IMR-90 (cell line): ENCODE measurements around the gene PTPRO. TPM values are rescaled to one million over a fixed set of nuclear protein-coding genes. Genes with fewer than 3 reads are reported as not detected.

ENCODE experiments used
- ATAC-seq: fragments of 200-7000 bp; cut with Tn5 transposase; 2 replicates; pipeline ENCODE4 v1.9.1; 2020; ENCODE audit warnings: low read depth, mild to moderate bottlenecking, moderate library complexity
- BruUV-seq: library from RNA; stranded (reverse); fragments of 400-500 nt; replicated peaks from 2 replicates; lab custom pipeline; 2021; lab: Mats Ljungman, UMichigan
- CTCF ChIA-PET: fragments of 300-600 bp; formaldehyde crosslinking; extraction: SDS; loops from one replicate; lab custom pipeline; 2021; ENCODE audit warnings: antibody characterized with exemption; lab: Yijun Ruan, JAX
- POLR2A ChIA-PET: fragments of 300-600 bp; sonication (Branson Sonifier 250); formaldehyde crosslinking; loops from one replicate; lab custom pipeline; 2022; ENCODE audit warnings: antibody characterized with exemption; ENCODE audit not compliant: unreplicated experiment; lab: Charles Lee
- DNase-seq: peaks from one replicate; pipeline ENCODE4 v3.0.0; 2013
- H2AFZ ChIP-seq: replicated peaks from 2 replicates; pipeline ENCODE3; 2013; ENCODE audit warnings: low read length, mild to moderate bottlenecking; ENCODE audit not compliant: poor library complexity
- H2AK5ac ChIP-seq: 2 replicates; pipeline ENCODE4 v1.6.1; 2013; ENCODE audit warnings: low read depth, low read length, inconsistent platforms
- H2AK9ac ChIP-seq: replicated peaks from 2 replicates; pipeline ENCODE3; 2013; ENCODE audit warnings: mild to moderate bottlenecking, low read depth, low read length, moderate library complexity; ENCODE audit not compliant: poor library complexity
- H2BK120ac ChIP-seq: 2 replicates; pipeline ENCODE4 v1.6.1; 2013; ENCODE audit warnings: low read depth, low read length, inconsistent platforms
- H2BK15ac ChIP-seq: 3 replicates; pipeline ENCODE4 v1.6.1; 2013; ENCODE audit warnings: low read depth, low read length, inconsistent platforms
- H2BK20ac ChIP-seq: 2 replicates; pipeline ENCODE4 v1.6.1; 2013; ENCODE audit warnings: low read depth, mild to moderate bottlenecking, inconsistent platforms, low read length, moderate library complexity
- H2BK5ac ChIP-seq: 2 replicates; pipeline ENCODE4 v1.6.1; 2013; ENCODE audit warnings: mild to moderate bottlenecking, low read depth, low read length, inconsistent platforms; ENCODE audit not compliant: poor library complexity, severe bottlenecking
- H3K14ac ChIP-seq: replicated peaks from 2 replicates; pipeline ENCODE4 v1.6.1; 2013; ENCODE audit warnings: low read depth, low read length, inconsistent platforms
- H3K18ac ChIP-seq: 2 replicates; pipeline ENCODE4 v1.6.1; 2013; ENCODE audit warnings: low read depth, low read length, control low read depth
- H3K23ac ChIP-seq: 2 replicates; pipeline ENCODE4 v1.6.1; 2013; ENCODE audit warnings: low read depth, low read length, inconsistent platforms
- H3K27ac ChIP-seq: 2 replicates; pipeline ENCODE4 v1.5.1; 2013; ENCODE audit warnings: mild to moderate bottlenecking, control low read depth, low read length; ENCODE audit not compliant: insufficient read depth
- H3K27me3 ChIP-seq: 2 replicates; pipeline ENCODE4 v1.6.1; 2013; ENCODE audit warnings: low read length; ENCODE audit not compliant: control insufficient read depth, insufficient read depth
- H3K36me3 ChIP-seq: 2 replicates; pipeline ENCODE4 v1.6.1; 2013; ENCODE audit warnings: low read length, mixed read lengths; ENCODE audit not compliant: control insufficient read depth, insufficient read depth
- H3K4ac ChIP-seq: 2 replicates; pipeline ENCODE4 v1.6.1; 2013; ENCODE audit warnings: low read depth, low read length, inconsistent platforms
- H3K4me1 ChIP-seq: 2 replicates; pipeline ENCODE4 v1.6.1; 2013; ENCODE audit warnings: low read length, mixed read lengths; ENCODE audit not compliant: control insufficient read depth, insufficient read depth
- H3K4me2 ChIP-seq: 2 replicates; pipeline ENCODE4 v1.6.1; 2013; ENCODE audit warnings: low read depth, mild to moderate bottlenecking, control low read depth, low read length, moderate library complexity
- H3K4me3 ChIP-seq: 2 replicates; pipeline ENCODE4 v1.5.1; 2013; ENCODE audit warnings: low read depth, mild to moderate bottlenecking, control low read depth, low read length, moderate library complexity; ENCODE audit not compliant: insufficient read depth
- H3K56ac ChIP-seq: 2 replicates; pipeline ENCODE4 v1.6.1; 2013; ENCODE audit warnings: low read length, inconsistent platforms; ENCODE audit not compliant: insufficient read depth; ENCODE audit errors: extremely low read depth
- H3K79me1 ChIP-seq, 2 experiments: 2 replicates each; pipeline ENCODE4 v1.6.1; 2013; ENCODE audit warnings: low read length in 2 of 2, inconsistent platforms in 1 of 2, low read depth in 1 of 2
- H3K9ac ChIP-seq: 2 replicates; pipeline ENCODE4 v1.6.1; 2013; ENCODE audit warnings: low read depth, low read length, control low read depth
- H3K9me1 ChIP-seq: 2 replicates; pipeline ENCODE4 v1.6.1; 2013; ENCODE audit warnings: low read length, inconsistent platforms; ENCODE audit not compliant: insufficient read depth
- H3K9me3 ChIP-seq: 2 replicates; pipeline ENCODE4 v1.6.1; 2013; ENCODE audit warnings: low read length; ENCODE audit not compliant: control insufficient read depth, insufficient read depth
- H4K20me1 ChIP-seq: 2 replicates; pipeline ENCODE4 v1.6.1; 2013; ENCODE audit warnings: low read length, inconsistent platforms; ENCODE audit not compliant: insufficient read depth
- H4K5ac ChIP-seq: 2 replicates; pipeline ENCODE4 v1.6.1; 2013; ENCODE audit warnings: mild to moderate bottlenecking, low read depth, low read length, control low read depth
- H4K8ac ChIP-seq, 2 experiments: 2 replicates each; pipeline ENCODE4 v1.6.1; 2013; ENCODE audit warnings: low read depth in 2 of 2, low read length in 2 of 2, control low read depth in 1 of 2, inconsistent platforms in 1 of 2
- H4K91ac ChIP-seq: 2 replicates; pipeline ENCODE4 v1.6.1; 2013; ENCODE audit warnings: low read depth, low read length, inconsistent platforms; ENCODE audit not compliant: insufficient read depth
- BHLHE40 ChIP-seq: fragments of 150-350 bp; IDR thresholded peaks from 2 replicates; pipeline ENCODE4 v1.6.1; 2016; ENCODE audit warnings: mild to moderate bottlenecking, low read depth, low read length
- CEBPB ChIP-seq: IDR thresholded peaks from 2 replicates; pipeline ENCODE4 v1.6.1; 2012; ENCODE audit warnings: low read depth, low read length, improper control_type of control experiment
- CHD1 ChIP-seq: IDR thresholded peaks from 2 replicates; pipeline ENCODE4 v1.6.1; 2012; ENCODE audit warnings: low read depth, low read length, improper control_type of control experiment
- FOS ChIP-seq: fragments of 150-350 bp; IDR thresholded peaks from 2 replicates; pipeline ENCODE4 v1.6.1; 2016; ENCODE audit warnings: low read depth, low read length
- POLR2A ChIP-seq: IDR thresholded peaks from 2 replicates; pipeline ENCODE4 v1.6.1; 2012; ENCODE audit warnings: mild to moderate bottlenecking, low read depth, low read length
- RAD21 ChIP-seq: IDR thresholded peaks from 2 replicates; pipeline ENCODE4 v1.6.1; 2012; ENCODE audit warnings: low read length, improper control_type of control experiment
- SMC3 ChIP-seq: fragments of 150-350 bp; IDR thresholded peaks from 2 replicates; pipeline ENCODE4 v1.6.1; 2016; ENCODE audit warnings: low read depth, mild to moderate bottlenecking, antibody characterized with exemption, low read length, moderate library complexity
- WGBS, 2 experiments: methylation state at CpG; one replicate each; pipeline versions ENCODE4 v1.1.5 to v1.1.7; 2013; ENCODE audit warnings: missing lambda C conversion rate in 2 of 2; ENCODE audit not compliant: insufficient read length in 1 of 2; ENCODE audit errors: extremely low coverage in 2 of 2; 5-methylcytosine and 5-hydroxymethylcytosine counted together
- dilution Hi-C: fragments of 300-500 bp; cut with HindIII; formaldehyde crosslinking; loops from one replicate; pipeline ENCODE4 v1.14.3; 2018; ENCODE audit warnings: low sequenced_read_pairs; ENCODE audit not compliant: unreplicated experiment
- in situ Hi-C: fragments of 300-500 bp; cut with MboI; formaldehyde crosslinking; loops from 3 replicates; pipeline ENCODE4 v1.14.3; 2019; ENCODE audit warnings: low sequenced_read_pairs, inconsistent platforms, mixed read lengths
- intact Hi-C: fragments of 100-400 bp; cut with micrococcal nuclease; formaldehyde crosslinking; loops from 2 replicates; pipeline ENCODE4 v1.10.0; 2022
- polyA plus RNA-seq, 3 experiments: library from polyadenylated mRNA; depleted of rRNA; stranded (reverse); fragments of >200 nt; gene quantifications; 2 replicates each; pipeline ENCODE4 v1.2.3, GENCODE V29; 2012; ENCODE audit warnings: low replicate concordance in 1 of 3
- total RNA-seq: library from RNA; depleted of rRNA; stranded (reverse); fragments of >200 nt; gene quantifications from 2 replicates; pipeline ENCODE4 v1.2.3, GENCODE V29; 2012

Gene PTPRO
- total and polyA plus RNA-seq, 2 of the 4 experiments (the other 2 are of a cell fraction), result 0.03 to 0.18 TPM

- POLR2A ChIA-PET, result no interaction called here
- Histone ChIP-seq H3K27ac (no peak overlapping the region), H3K56ac (no peak overlapping the region), H3K9ac (no peak overlapping the region), H3K79me1 (no peaks in the 10 kb centered on the region), H2BK120ac (no peak overlapping the region), H2AK9ac (no peak overlapping the region), H4K91ac (no peak overlapping the region), H3K18ac (no peak overlapping the region), H3K4me1 (no peaks in the 10 kb centered on the region), H3K9me3 (no peaks in the 10 kb centered on the region), H2BK20ac (no peak overlapping the region), H3K27me3 (peaks cover 6% of the 10 kb centered on the region), H2AFZ (no peak overlapping the region), H4K8ac (no peak overlapping the region), H2AK5ac (no peak overlapping the region), H3K4ac (no peak overlapping the region), H2BK15ac (no peak overlapping the region), H3K9me1 (no peaks in the 10 kb centered on the region), H3K36me3 (no peaks in the 10 kb centered on the region), H3K14ac (no peak overlapping the region), H3K4me2 (no peak overlapping the region), H4K5ac (no peak overlapping the region), H4K20me1 (no peaks in the 10 kb centered on the region), H3K4me3 (no peak overlapping the region), H2BK5ac (no peak overlapping the region), H3K23ac (no peak overlapping the region)
- TF ChIP-seq SMC3 (no peak), CHD1 (no peak), FOS (no peak), CEBPB (no peak), RAD21 (no peak), BHLHE40 (no peak), POLR2A (no peak)
- DNase-seq (no peak), ATAC-seq (no peak)
- WGBS, 2 experiments, result no CpG with 5 or more reads among the region's 4 CpGs
- dilution Hi-C loops, result no loop called here
- no TSS peak for BruUV-seq
- in situ Hi-C loops, result no loop called here
- CTCF ChIA-PET, result interaction anchor here (0.6 kb wide), 1 partner anchor 11 kb away, joined by 3 read pairs; no protein-coding TSS in a partner anchor
- intact Hi-C loops, result no loop called here
Observed at GRCh38 chr12:15515010-15515409, 192.7 kb downstream of the PTPRO start.
